Measurements from ENCODE around the gene SPP1.

- no peak for TF ChIP-seq POLR2AphosphoS5 (IDR thresholded peaks at IDR 0.05; ENCODE audit: low read length)
- TF ChIP-seq MYC (IDR thresholded peaks at IDR 0.05; ENCODE audit: insufficient read depth, insufficient read length, insufficient replicate concordance, low read length, severe bottlenecking) = no peak
- TF ChIP-seq NFYA (IDR thresholded peaks at IDR 0.05; ENCODE audit: borderline replicate concordance, low read depth, low read length) = no peak
- TF ChIP-seq CTCF (IDR thresholded peaks at IDR 0.05 in 2 of 3, conservative IDR thresholded peaks at IDR 0.05 in 1 of 3; ENCODE audit: control insufficient read depth in 2 of 3, extremely low read depth in 1 of 3, insufficient read depth in 1 of 3, low read depth in 3 of 3, low read length in 3 of 3) = no peak
- no peak for TF ChIP-seq ZSCAN29 (IDR thresholded peaks at IDR 0.05)
- no peak for TF ChIP-seq CHD2 (IDR thresholded peaks at IDR 0.05; ENCODE audit: borderline replicate concordance, low read depth, low read length)
- TF ChIP-seq CEBPB (IDR thresholded peaks at IDR 0.05; ENCODE audit: borderline replicate concordance in 1 of 2, low read depth in 2 of 2, low read length in 2 of 2) = no peak
- no peak for TF ChIP-seq YY1 (IDR thresholded peaks at IDR 0.05; ENCODE audit: low read depth, low read length)
- TF ChIP-seq POLR2A (IDR thresholded peaks at IDR 0.05; ENCODE audit: low read depth, low read length) = no peak
Observed at GRCh38 chr4:87957061-87957460, 18.5 kb upstream of the SPP1 start.

Measured in GM12878 (cell line).